HepG2 (cell line): ENCODE results near the gene SPATA32. TPM values are rescaled to one million over a fixed set of nuclear protein-coding genes. Genes with fewer than 3 reads are reported as not detected.
A peak's percentile ranks its signal among the peaks of the same experiment; 100 is the strongest.

Experiments used
- ARNTL ChIP-seq: sonication (generic); formaldehyde crosslinking; IDR thresholded peaks from 2 replicates; pipeline ENCODE4 v1.4.0; 2020; ENCODE audit warnings: mild to moderate bottlenecking, missing genetic modification reagents
- ELF1 ChIP-seq: sonication (generic); formaldehyde crosslinking; IDR thresholded peaks from 2 replicates; pipeline ENCODE4 v1.4.0; 2020; ENCODE audit warnings: missing genetic modification reagents
- FOXA3 ChIP-seq: IDR thresholded peaks from 2 replicates; pipeline ENCODE4 v1.6.1; 2016; ENCODE audit warnings: missing genetic modification reagents, missing compliant biosample characterization
- HES4 ChIP-seq: sonication (generic); formaldehyde crosslinking; IDR thresholded peaks from 2 replicates; pipeline ENCODE4 v1.9.0; 2021; ENCODE audit warnings: mild to moderate bottlenecking, missing genetic modification reagents, borderline replicate concordance
- HIC2 ChIP-seq: sonication (generic); formaldehyde crosslinking; IDR thresholded peaks from 2 replicates; pipeline ENCODE4 v1.9.0; 2022; ENCODE audit warnings: low read depth, missing genetic modification reagents
- KLF13 ChIP-seq: sonication (generic); formaldehyde crosslinking; IDR thresholded peaks from 2 replicates; pipeline ENCODE4 v1.4.0; 2020; ENCODE audit warnings: mild to moderate bottlenecking, missing genetic modification reagents
- NFE2L1 ChIP-seq: sonication (generic); formaldehyde crosslinking; IDR thresholded peaks from 2 replicates; pipeline ENCODE4 v1.4.0; 2020; ENCODE audit warnings: missing genetic modification reagents, mild to moderate bottlenecking, borderline replicate concordance
- NFKB2 ChIP-seq: sonication (generic); formaldehyde crosslinking; IDR thresholded peaks from 2 replicates; pipeline ENCODE4 v1.4.0; 2020; ENCODE audit warnings: missing genetic modification reagents, borderline replicate concordance
- NR1H2 ChIP-seq: sonication (generic); formaldehyde crosslinking; IDR thresholded peaks from 2 replicates; pipeline ENCODE4 v1.8.1; 2022; ENCODE audit warnings: low read depth, missing genetic modification reagents, borderline replicate concordance
- PLRG1 ChIP-seq: fragments of 450-650 bp; conservative IDR thresholded peaks from 2 replicates; pipeline ENCODE4 v1.6.1; 2016
- PRPF4 ChIP-seq: fragments of 200-400 bp; formaldehyde crosslinking; IDR thresholded peaks from 2 replicates; pipeline ENCODE4 v1.6.1; 2016; ENCODE audit warnings: low read length, low read depth; ENCODE audit not compliant: poor library complexity, severe bottlenecking
- SKI ChIP-seq: fragments of 450-650 bp; IDR thresholded peaks from one replicate; pipeline ENCODE4 v1.6.1; 2018; ENCODE audit warnings: mild to moderate bottlenecking; ENCODE audit not compliant: partially characterized antibody
- ZFP82 ChIP-seq: sonication (generic); formaldehyde crosslinking; IDR thresholded peaks from 2 replicates; pipeline ENCODE4 v1.5.1; 2020; ENCODE audit warnings: mild to moderate bottlenecking, missing genetic modification reagents, borderline replicate concordance
- ZFP90 ChIP-seq: sonication (generic); formaldehyde crosslinking; IDR thresholded peaks from 2 replicates; pipeline ENCODE4 v1.8.0; 2022; ENCODE audit warnings: missing genetic modification reagents, mild to moderate bottlenecking, inconsistent platforms, borderline replicate concordance
- ZNF121 ChIP-seq: sonication (generic); formaldehyde crosslinking; IDR thresholded peaks from 2 replicates; pipeline ENCODE4 v1.5.0; 2020; ENCODE audit warnings: mild to moderate bottlenecking, missing genetic modification reagents
- ZNF251 ChIP-seq: sonication (generic); formaldehyde crosslinking; IDR thresholded peaks from 2 replicates; pipeline ENCODE4 v1.9.0; 2021; ENCODE audit warnings: mild to moderate bottlenecking, missing genetic modification reagents
- ZNF282 ChIP-seq: fragments of 450-650 bp; IDR thresholded peaks from 2 replicates; pipeline ENCODE4 v1.6.1; 2018; ENCODE audit not compliant: partially characterized antibody
- ZNF362 ChIP-seq: sonication (generic); formaldehyde crosslinking; IDR thresholded peaks from 2 replicates; pipeline ENCODE4 v1.4.0; 2020; ENCODE audit warnings: missing genetic modification reagents, mild to moderate bottlenecking, borderline replicate concordance
- ZNF589 ChIP-seq: sonication (generic); formaldehyde crosslinking; conservative IDR thresholded peaks from 2 replicates; pipeline ENCODE4 v1.8.0; 2022; ENCODE audit warnings: mild to moderate bottlenecking, moderate library complexity, missing genetic modification reagents
- ZNF614 ChIP-seq: IDR thresholded peaks from 2 replicates; pipeline ENCODE4 v1.6.1; 2018; ENCODE audit warnings: missing biosample characterization, missing genetic modification reagents, inconsistent platforms, borderline replicate concordance
- ZNF780A ChIP-seq: sonication (generic); formaldehyde crosslinking; IDR thresholded peaks from 2 replicates; pipeline ENCODE4 v1.8.0; 2022; ENCODE audit warnings: mild to moderate bottlenecking, missing genetic modification reagents, moderate library complexity
- polyA plus RNA-seq, 8 experiments: library from polyadenylated mRNA; depleted of rRNA in 3 of 8; stranded (reverse) in 7 of 8; unstranded in 1 of 8; fragments of >200 nt; fragmentation: Illumina TruSeq in 4 of 8; extraction: Trizol in 4 of 8; gene quantifications; 2 replicates each; pipeline versions ENCODE4 v1.2.1 to v1.2.3, GENCODE V29; 2011 to 2016; ENCODE audit warnings: low read depth in 4 of 8, missing spikeins in 1 of 8, mixed read lengths in 1 of 8; ENCODE audit not compliant: insufficient read depth in 1 of 8
- total RNA-seq, 5 experiments: library from RNA; depleted of rRNA; stranded (reverse); fragments of >200 nt; fragmentation: Illumina TruSeq; extraction: Trizol; gene quantifications; 2 replicates each; pipeline ENCODE4 v1.2.3, GENCODE V29; 2016; ENCODE audit warnings: low read depth in 1 of 5
- TF ChIP-seq, protein P1 (sequence below): sonication (generic); formaldehyde crosslinking; IDR thresholded peaks from 2 replicates; pipeline ENCODE4 v1.8.1; 2023; ENCODE audit warnings: mild to moderate bottlenecking, missing genetic modification reagents, borderline replicate concordance
- TF ChIP-seq, protein P2 (sequence below): sonication (generic); formaldehyde crosslinking; IDR thresholded peaks from 2 replicates; pipeline ENCODE4 v1.4.0; 2020; ENCODE audit warnings: missing genetic modification reagents

SPATA32 gene
- total and polyA plus RNA-seq, 2 of the 13 experiments (the other 11 are each of a cell fraction or from before 2014, with no cell fraction given) = not detected

DNA sequence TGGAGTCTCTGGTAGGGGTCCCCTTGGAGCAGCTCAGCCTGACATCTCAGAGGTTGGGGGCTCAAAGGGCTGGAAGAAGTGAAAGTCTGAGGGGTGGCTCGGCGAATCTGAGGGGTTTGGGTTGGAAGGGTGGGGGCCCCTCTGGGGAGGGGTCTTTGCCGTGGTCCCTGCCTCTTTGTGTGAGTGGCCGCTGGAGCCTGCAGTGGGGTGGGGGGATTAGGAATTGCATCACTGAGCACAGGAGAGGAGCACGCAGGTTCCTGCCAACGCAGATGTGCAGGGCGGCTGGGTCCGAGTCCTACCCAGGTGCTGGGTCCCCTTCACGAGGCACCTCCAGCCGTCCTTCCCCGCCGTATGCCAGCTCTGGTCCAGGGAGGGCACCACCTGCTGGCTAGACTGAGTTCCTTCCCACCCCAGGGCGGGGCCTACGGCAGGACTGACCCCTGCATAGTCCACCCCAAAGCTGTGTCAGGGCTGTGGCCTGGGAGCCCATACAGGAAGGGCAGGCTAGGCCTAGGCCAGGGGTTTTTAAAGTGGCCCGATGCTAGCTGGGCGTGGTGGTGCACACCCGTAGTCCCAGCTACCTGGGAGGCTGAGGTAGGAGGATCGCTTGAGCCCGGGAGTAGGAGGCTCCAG lies 30.3 kb downstream of the SPATA32 start (continued):
- TF ChIP-seq KLF13 (CRISPR knock-in tag) = no peak
- no peak for TF ChIP-seq ZNF780A
- no peak for TF ChIP-seq ARNTL (CRISPR knock-in tag)
- no peak for TF ChIP-seq NFE2L1 (CRISPR knock-in tag)
- TF ChIP-seq ZFP90 = no peak
- no peak for TF ChIP-seq ZNF121 (CRISPR knock-in tag)
- no peak for TF ChIP-seq ELF1 (CRISPR knock-in tag)
- TF ChIP-seq PRPF4 = no peak
- TF ChIP-seq, protein P1, sequence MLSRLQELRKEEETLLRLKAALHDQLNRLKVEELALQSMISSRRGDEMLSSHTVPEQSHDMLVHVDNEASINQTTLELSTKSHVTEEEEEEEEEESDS (CRISPR knock-in tag) = no peak
- no peak for TF ChIP-seq FOXA3
- TF ChIP-seq HES4 (CRISPR knock-in tag) = no peak
- TF ChIP-seq ZNF282 = no peak
- TF ChIP-seq NR1H2 = no peak
- TF ChIP-seq ZNF589 (CRISPR knock-in tag) = no peak
- no peak for TF ChIP-seq NFKB2
- no peak for TF ChIP-seq SKI
- TF ChIP-seq PLRG1 = no peak
- TF ChIP-seq, protein P2, sequence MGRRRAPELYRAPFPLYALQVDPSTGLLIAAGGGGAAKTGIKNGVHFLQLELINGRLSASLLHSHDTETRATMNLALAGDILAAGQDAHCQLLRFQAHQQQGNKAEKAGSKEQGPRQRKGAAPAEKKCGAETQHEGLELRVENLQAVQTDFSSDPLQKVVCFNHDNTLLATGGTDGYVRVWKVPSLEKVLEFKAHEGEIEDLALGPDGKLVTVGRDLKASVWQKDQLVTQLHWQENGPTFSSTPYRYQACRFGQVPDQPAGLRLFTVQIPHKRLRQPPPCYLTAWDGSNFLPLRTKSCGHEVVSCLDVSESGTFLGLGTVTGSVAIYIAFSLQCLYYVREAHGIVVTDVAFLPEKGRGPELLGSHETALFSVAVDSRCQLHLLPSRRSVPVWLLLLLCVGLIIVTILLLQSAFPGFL (CRISPR knock-in tag) = 0 out of 2 replicates have a peak, but pooled peaks have one; percentile 48
- no peak for TF ChIP-seq ZFP82 (CRISPR knock-in tag)
- peak; percentile 30; the same call in 1 of the 2 replicates for TF ChIP-seq ZNF614 (CRISPR knock-in tag)
- TF ChIP-seq ZNF362 (CRISPR knock-in tag) = peak; percentile 22; the same call in 1 of the 2 replicates
- 0 out of 2 replicates have a peak, but pooled peaks have one; percentile 64 for TF ChIP-seq ZNF251 (CRISPR knock-in tag)
- no peak for TF ChIP-seq HIC2 (CRISPR knock-in tag)
